Measurements from ENCODE around the gene GMFB. TPM values are rescaled to one million over a fixed set of nuclear protein-coding genes. Genes with fewer than 3 reads are reported as not detected.

GMFB gene
- total RNA-seq: 10 to 100 TPM in 5 of 6 donors, 1 to 10 TPM in 1; 6.8 to 21.7 (median 14.5) TPM
- polyA plus RNA-seq: 10 to 100 TPM in 1 of 2 donors, 1 to 10 TPM in 1; 5.4 to 13.5 TPM

- 0 to 1% methylated on average over 34 to 51 of the region's 51 CpGs for WGBS, 2 donors
- FAIRE-seq: peak; percentile 5
- H3K4me1 ChIP-seq: peaks cover 5 to 10% (median 5%) of the 10 kb centered on the region in 3 donors
Measured at GRCh38 chr14:54488646-54489317, at the start of gene GMFB. GMFB (minus strand) TSS chr14:54488980; CDS start chr14:54488927, 53 bp downstream.

GRCh38 chr14:54538055-54538454, 49.3 kb upstream of the GMFB start:
- intact Hi-C loops (cut with DNase I): no loop called here
- H3K4me3 ChIP-seq: no peak overlapping the region
- 62 to 65% methylated on average over 3 of the region's 3 CpGs for WGBS, 2 donors
- FAIRE-seq (no peak), ATAC-seq (peak in 3 of 4 donors; percentile 45 to 63 (median 60)), DNase-seq (no peak)
- no peak overlapping the region for H3K27ac ChIP-seq
- peaks cover 4 to 19% (median 16%) of the 10 kb centered on the region in 3 donors for H3K4me1 ChIP-seq
- no peak for TF ChIP-seq CTCF (IDR thresholded peaks at IDR 0.05)
- H3K9me3 ChIP-seq: no peaks in the 10 kb centered on the region
- no peaks in the 10 kb centered on the region for H3K27me3 ChIP-seq
- no peaks in the 10 kb centered on the region for H3K36me3 ChIP-seq

More at GRCh38 chr14:54488646-54489317, at the start of gene GMFB:
- Histone ChIP-seq H3K9me3 (no peaks in the 10 kb centered on the region), H3K27me3 (no peaks in the 10 kb centered on the region), H3K36me3 (no peaks in the 10 kb centered on the region), H3K27ac (peak within 1 kb of the TSS; percentile 69 to 91 (median 90)), H3K4me3 (peak within 1 kb of the TSS; percentile 76 to 97 (median 89))
- ATAC-seq (peak; percentile 96 to 99 (median 98)), DNase-seq (peak; percentile 90 to 96 (median 93))
- intact Hi-C loops (cut with DNase I): no loop called here
- TF ChIP-seq CTCF (IDR thresholded peaks at IDR 0.05): peak in 3 of 4 donors; percentile 5 to 32 (median 24)

GRCh38 chr14:54537651-54538050, 48.9 kb upstream of the GMFB start:
- intact Hi-C loops (cut with DNase I): no loop called here
- 11 to 13% methylated on average over 2 of the region's 2 CpGs for WGBS, 2 donors
- no peaks in the 10 kb centered on the region for H3K36me3 ChIP-seq
- no peaks in the 10 kb centered on the region for H3K9me3 ChIP-seq
- peaks cover 4 to 19% (median 16%) of the 10 kb centered on the region in 3 donors for H3K4me1 ChIP-seq
- no peak overlapping the region for H3K27ac ChIP-seq
- TF ChIP-seq CTCF (IDR thresholded peaks at IDR 0.05): no peak
- ATAC-seq (peak; percentile 50 to 98 (median 86)), DNase-seq (no peak), FAIRE-seq (peak; percentile 60)
- H3K27me3 ChIP-seq: no peaks in the 10 kb centered on the region
- no peak overlapping the region for H3K4me3 ChIP-seq

- intact Hi-C loops (cut with DNase I): no loop called here
- 68 to 77% methylated on average over 2 of the region's 2 CpGs for WGBS, 2 donors
- Histone ChIP-seq H3K9me3 (no peaks in the 10 kb centered on the region), H3K27me3 (no peaks in the 10 kb centered on the region), H3K27ac (no peak overlapping the region), H3K36me3 (no peaks in the 10 kb centered on the region), H3K4me1 (peaks cover 4 to 19% (median 16%) of the 10 kb centered on the region in 3 donors), H3K4me3 (no peak overlapping the region)
- no peak for TF ChIP-seq CTCF (IDR thresholded peaks at IDR 0.05)
- ATAC-seq (no peak), FAIRE-seq (no peak), DNase-seq (no peak)
Measured at GRCh38 chr14:54535646-54536045, 46.9 kb upstream of the GMFB start.

GRCh38 chr14:54535126-54535525, 46.3 kb upstream of the GMFB start:
- Histone ChIP-seq H3K9me3 (no peaks in the 10 kb centered on the region), H3K27ac (no peak overlapping the region), H3K36me3 (no peaks in the 10 kb centered on the region), H3K4me3 (no peak overlapping the region), H3K4me1 (peaks cover 4 to 19% (median 16%) of the 10 kb centered on the region in 3 donors), H3K27me3 (no peaks in the 10 kb centered on the region)
- 93% methylated on average over 1 of the region's 1 CpG for WGBS, 2 donors
- intact Hi-C loops (cut with DNase I): no loop called here
- FAIRE-seq (no peak), DNase-seq (no peak), ATAC-seq (no peak)
- TF ChIP-seq CTCF (IDR thresholded peaks at IDR 0.05): no peak
